Suppressor macrophage treated with lipopolysaccharide for 4 hours (primary cell): ENCODE results near the gene XPR1.
"Not testable (repeated sequence)": the region's sequence is repeated elsewhere in the genome, so short reads cannot be mapped to it uniquely, and the experiment has no call there.

Experiments
- DNase-seq: peaks from one replicate; pipeline ENCODE4 v3.0.0-alpha.2; 2020

The XPR1 gene

DNA sequence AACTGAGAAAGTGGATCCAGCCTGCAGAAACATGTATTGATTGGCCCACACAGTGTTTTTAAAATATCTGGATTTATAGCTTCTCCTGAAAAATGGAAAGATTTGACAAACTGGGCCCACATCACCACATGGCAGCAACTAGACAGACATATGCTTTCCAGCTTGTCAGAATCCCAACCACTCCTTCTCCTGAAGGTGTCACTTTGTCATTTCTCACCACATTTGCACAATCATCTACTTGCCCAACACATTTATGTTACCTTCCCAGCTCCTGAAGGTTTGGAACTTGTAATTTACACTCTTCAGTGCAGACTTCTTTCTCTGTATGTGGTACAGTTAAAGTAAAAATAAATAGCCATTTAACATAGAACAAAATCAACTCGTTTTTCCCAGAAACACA lies 154.8 kb downstream of the XPR1 start:
- DNase-seq = no peak

DNA sequence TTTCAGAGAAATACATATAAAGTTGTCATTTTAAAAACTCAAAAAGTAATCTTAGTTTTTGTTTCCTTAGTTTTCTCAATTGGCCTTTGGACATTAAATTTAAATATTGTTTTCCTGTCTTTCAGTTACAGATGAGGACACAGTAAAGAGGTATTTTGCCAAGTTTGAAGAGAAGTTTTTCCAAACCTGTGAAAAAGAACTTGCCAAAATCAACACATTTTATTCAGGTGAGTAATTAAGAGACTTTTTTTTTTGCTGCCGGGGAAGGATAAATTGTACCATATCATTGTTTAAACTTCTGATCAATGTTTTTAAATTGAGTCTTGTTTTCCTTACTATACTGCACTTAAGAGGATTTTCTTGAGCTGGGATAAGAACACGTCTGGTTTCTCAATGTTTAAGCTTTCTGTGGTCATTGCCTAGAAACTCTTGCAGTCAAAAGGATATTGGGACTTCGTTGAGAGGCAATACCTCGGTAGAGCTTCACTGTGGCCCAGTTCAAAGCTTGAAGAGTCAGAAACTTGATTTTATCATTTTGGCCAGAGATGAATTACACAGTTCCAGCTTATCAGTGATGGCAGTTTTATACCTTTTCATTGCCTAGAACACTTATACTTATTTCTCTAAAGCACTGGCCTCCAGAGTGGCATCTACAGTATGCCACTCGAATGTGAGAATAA lies 155.9 kb downstream of the XPR1 start:
- DNase-seq = no peak

- DNase-seq = no peak
Observed at GRCh38 chr1:180789460-180789859, 157.6 kb downstream of the XPR1 start.

DNA sequence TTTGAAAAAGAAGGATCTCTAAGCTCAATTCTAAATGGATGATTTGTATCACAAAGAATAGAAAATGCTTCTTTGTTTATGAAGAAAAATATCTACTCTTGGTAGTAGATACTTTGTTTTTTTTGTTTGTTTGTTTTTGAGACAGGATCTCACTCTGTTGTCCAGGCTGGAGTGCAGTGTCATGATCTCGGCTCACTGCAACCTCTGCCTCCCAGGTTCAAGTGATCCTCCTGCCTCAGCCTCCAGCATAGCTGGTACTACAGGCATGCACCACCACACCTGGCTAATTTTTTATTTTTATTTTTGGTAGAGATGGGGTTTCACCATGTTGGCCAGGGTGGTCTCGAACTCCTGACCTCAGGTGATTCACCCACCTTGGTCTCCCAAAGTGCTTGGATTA lies 159.3 kb downstream of the XPR1 start:
- not testable (repeated sequence) for DNase-seq

DNA sequence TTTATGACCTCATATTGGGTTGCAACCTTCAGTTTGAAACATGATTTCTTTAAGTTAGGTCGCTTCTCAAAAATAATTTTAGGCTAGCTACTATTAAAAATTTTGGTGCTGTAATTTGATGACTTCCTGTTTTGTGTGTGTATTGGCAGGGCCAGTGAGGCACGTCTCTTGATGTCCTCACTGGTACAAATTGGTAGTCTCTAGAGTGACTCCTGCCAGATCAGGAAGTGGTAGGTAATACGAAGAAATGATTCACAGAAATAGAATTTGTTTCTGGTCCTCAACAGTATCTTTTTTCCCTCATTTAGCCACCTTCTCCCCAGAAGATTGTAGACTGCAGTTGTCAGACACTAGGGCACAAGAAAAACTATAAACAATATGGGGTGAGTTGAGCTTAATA lies 160.0 kb downstream of the XPR1 start:
- DNase-seq = peak; percentile 4

DNA sequence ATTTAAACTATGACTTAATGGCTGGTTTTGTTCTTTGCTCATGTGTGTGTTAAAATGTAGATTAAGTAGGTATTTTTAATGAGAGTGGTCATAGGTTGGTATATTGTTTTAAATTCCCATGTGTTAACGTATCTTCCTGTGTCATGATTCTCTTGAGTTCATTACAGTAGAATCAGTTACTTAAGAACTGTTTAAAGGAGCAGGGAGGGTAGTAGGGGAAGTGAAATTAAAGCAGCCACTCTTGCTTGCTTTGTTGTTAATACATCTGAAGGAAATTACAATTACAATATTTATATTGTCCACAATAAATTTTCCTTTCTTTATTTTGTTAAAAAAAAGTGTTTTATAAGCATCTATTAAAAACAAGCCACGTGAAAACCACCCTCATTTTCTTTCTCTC lies 161.6 kb downstream of the XPR1 start:
- peak; percentile 19 for DNase-seq

- no peak for DNase-seq
Observed at GRCh38 chr1:180796897-180797640, 165.2 kb downstream of the XPR1 start.

GRCh38 chr1:180800945-180801344 lies 169.1 kb downstream of the XPR1 start:
- DNase-seq = no peak

- DNase-seq = no peak
Observed at GRCh38 chr1:180802813-180803212, 171.0 kb downstream of the XPR1 start.

GRCh38 chr1:180805316-180805715 lies 173.5 kb downstream of the XPR1 start:
- peak; percentile 69 for DNase-seq

GRCh38 chr1:180811298-180811697 lies 179.5 kb downstream of the XPR1 start:
- DNase-seq = no peak

DNA sequence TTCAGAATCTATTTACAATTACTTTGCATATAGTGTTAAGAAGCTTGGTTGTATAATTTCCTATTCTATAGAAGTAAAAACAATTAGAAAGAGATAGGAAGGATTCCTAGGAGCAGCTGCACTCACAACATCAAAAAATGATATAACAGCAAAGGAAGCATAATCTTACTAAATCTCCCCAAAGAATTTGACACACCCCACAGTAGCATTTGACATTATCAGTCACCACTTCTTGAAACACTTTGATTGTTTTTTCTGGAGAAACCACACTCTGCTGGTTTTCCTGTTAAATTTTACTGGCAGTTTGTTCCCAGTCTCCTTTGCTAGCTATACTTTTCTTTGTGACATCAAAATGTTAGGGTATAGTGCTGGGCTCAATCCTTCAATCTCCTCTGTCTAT lies 180.1 kb downstream of the XPR1 start:
- no peak for DNase-seq

DNA sequence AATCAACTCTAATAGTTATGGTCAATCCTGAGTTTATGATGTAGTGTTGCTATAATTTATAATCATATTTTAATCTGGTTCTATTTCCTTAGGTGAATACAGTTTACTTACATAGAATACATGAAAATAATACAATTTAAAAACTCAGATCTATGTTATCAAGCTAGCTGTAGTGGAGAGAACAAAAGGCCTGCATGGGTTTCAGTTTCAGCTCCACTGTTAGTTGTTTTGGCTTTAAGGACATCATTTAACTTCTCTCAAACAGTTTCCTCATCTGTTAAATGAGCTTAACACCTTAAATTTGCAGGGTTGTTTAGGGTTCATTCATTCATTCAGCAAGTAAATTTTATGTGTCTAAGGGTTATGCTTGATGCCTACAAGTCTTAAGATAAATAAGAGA lies 182.4 kb downstream of the XPR1 start:
- DNase-seq = no peak

DNA sequence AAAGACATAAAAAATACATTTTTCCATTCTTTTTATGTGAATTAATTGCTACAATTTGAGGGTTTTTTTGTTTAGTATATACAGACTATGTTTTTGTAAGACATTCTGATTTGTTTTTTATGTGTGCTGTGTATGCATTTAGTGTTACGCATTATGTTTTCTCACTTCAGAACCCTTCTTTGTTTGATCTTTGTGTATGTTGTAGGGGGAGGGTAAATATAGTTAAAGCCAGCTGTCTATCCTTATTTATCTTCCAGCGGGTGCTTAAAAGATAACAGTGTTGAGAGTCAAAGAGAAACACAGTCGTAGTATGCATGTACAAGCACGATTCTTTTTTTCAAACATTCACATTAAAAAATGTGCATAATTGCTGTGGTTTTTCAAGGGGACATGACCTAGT lies 183.4 kb downstream of the XPR1 start:
- no peak for DNase-seq

- DNase-seq = no peak
Observed at GRCh38 chr1:180816132-180816531, 184.3 kb downstream of the XPR1 start.

DNA sequence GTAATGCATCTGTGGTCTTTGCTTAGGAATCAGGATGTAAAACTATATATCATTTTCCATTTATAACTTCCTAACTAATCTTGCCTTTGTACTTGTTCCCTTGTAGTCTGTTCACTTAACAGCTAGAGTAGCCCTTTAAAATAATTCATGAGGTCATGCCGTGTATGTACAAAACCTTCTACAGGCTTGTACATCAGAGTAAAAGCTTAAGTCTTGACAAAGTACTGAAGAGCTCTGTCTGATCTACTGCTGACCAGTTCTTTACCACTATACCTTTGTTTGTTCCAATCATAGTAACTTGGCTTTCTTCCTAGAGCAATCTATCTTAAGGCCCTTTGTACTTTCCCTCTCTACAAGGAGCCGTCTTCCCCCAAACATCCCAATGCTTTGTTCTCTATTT lies 190.1 kb downstream of the XPR1 start:
- no peak for DNase-seq

DNA sequence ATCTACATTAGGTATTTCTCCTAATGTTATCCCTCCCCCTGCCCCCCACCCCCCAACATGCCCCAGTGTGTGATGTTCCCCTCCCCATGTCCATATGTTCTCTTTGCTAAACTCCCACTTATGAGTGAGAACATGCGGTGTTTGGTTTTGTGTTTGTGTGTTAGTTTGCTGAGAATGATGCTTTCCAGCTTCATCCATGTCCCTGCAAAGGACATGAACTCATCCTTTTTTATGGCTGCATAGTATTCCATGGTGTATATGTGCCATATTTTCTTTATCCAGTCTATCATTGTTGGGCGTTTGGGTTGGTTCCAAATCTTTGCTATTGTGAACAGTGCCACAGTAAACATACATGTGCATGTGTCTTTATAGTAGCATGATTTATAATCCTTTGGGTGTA lies 199.7 kb downstream of the XPR1 start:
- not testable (repeated sequence) for DNase-seq

GRCh38 chr1:180833180-180833579 lies 201.4 kb downstream of the XPR1 start:
- DNase-seq = not testable (repeated sequence)

DNA sequence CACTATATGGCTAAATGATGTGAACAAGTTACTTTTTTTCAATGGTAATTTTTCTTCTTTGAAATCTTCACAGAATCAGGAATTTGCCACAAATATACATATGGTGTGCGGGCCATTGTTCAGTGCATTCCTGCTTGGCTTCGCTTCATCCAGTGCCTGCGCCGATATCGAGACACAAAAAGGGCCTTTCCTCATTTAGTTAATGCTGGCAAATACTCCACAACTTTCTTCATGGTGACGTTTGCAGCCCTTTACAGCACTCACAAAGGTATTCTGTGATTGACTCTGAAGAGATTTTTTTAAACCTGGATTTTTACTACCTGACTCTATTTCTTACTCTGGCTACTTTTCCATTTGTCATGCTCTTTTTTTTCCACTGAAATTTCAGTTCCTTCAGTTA lies 204.6 kb downstream of the XPR1 start:
- DNase-seq = no peak

GRCh38 chr1:180837020-180837419 lies 205.2 kb downstream of the XPR1 start:
- no peak for DNase-seq

GRCh38 chr1:180838535-180838934 lies 206.7 kb downstream of the XPR1 start:
- no peak for DNase-seq

DNA sequence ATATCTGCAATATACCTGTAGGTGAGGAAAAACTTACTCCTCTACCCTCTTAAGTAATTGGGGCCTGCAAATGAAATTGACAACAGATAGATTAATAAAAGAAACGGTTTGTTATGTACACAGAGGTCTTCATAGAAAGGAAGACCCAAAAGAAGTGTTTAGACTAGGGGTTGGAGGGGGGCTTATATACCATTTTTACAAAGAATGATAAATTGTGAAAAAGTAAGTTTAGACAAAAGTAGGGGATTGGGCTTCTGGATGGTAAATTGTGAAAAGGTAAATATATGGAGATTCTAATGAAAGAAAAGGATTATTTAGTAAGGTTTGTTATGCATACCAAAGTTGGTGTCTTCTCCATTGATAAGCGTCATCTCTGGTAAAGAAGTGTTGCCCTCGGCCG lies 207.7 kb downstream of the XPR1 start:
- no peak for DNase-seq

- no peak for DNase-seq
Observed at GRCh38 chr1:180841415-180841814, 209.6 kb downstream of the XPR1 start.

- DNase-seq = no peak
Observed at GRCh38 chr1:180842052-180842451, 210.2 kb downstream of the XPR1 start.
